ENCODE data around the gene TBC1D4. TPM values are rescaled to one million over a fixed set of nuclear protein-coding genes. Genes with fewer than 3 reads are reported as not detected.
"Not testable (repeated sequence)": the region's sequence is repeated elsewhere in the genome, so short reads cannot be mapped to it uniquely, and the experiment has no call there.

TBC1D4 gene
- total and polyA plus RNA-seq, 10 of the 15 experiments (the other 5 are each of a cell fraction or from before 2014, with no cell fraction given): 11.0 to 38.6 (median 25.5) TPM

DNA sequence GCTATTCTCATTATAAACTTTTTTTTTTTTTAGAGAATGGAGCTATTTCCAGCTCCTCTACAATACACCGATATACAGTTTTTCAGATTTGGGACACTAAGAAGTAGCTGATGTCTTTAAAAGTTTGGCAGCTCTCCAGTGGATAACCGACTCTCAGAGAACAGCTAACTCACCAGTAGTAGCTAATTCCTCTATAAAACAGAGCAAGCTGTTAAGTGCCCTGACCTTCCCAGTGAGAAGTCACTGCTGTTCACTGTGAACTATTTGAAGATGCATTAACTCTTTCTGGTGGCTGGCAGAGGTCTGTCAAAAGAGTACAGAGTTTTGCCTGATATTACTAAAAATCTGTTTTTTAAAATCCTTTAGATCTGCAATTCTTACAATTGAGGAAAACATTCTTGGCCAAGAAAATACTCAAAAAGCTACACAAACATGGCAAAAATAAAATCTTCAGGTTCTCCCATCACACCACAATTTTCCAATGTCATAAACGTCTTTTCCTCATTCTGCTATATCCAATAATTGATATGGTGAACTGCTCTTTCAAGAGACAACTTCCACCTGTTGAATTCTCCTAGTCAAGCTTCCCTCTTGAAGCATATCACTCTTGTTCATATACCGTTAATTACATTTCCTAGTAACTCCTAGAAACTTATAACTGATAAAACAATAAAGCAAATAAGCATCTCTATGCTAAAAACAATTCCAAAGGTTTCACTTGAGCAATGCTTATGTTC lies 44.2 kb downstream of the TBC1D4 start:
- TF ChIP-seq RCOR1 (conservative IDR thresholded peaks at IDR 0.05; ENCODE audit: low read depth, low read length): no peak
- no peak for TF ChIP-seq ZNF217 (IDR thresholded peaks at IDR 0.05)
- TF ChIP-seq, protein P1, sequence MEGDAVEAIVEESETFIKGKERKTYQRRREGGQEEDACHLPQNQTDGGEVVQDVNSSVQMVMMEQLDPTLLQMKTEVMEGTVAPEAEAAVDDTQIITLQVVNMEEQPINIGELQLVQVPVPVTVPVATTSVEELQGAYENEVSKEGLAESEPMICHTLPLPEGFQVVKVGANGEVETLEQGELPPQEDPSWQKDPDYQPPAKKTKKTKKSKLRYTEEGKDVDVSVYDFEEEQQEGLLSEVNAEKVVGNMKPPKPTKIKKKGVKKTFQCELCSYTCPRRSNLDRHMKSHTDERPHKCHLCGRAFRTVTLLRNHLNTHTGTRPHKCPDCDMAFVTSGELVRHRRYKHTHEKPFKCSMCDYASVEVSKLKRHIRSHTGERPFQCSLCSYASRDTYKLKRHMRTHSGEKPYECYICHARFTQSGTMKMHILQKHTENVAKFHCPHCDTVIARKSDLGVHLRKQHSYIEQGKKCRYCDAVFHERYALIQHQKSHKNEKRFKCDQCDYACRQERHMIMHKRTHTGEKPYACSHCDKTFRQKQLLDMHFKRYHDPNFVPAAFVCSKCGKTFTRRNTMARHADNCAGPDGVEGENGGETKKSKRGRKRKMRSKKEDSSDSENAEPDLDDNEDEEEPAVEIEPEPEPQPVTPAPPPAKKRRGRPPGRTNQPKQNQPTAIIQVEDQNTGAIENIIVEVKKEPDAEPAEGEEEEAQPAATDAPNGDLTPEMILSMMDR (IDR thresholded peaks at IDR 0.05 in 2 of 3, conservative IDR thresholded peaks at IDR 0.05 in 1 of 3; ENCODE audit: control insufficient read depth in 2 of 3, extremely low read depth in 1 of 3, insufficient read depth in 1 of 3, low read depth in 3 of 3, low read length in 3 of 3): no peak
- in situ Hi-C loops (cut with MboI) (no loop called here), intact Hi-C loops (cut with micrococcal nuclease; ENCODE audit: unreplicated experiment) (no loop called here)
- no peak overlapping the region for H3K27ac ChIP-seq (ENCODE audit: control insufficient read depth, insufficient read depth)
- no peak overlapping the region for H3K4me2 ChIP-seq (ENCODE audit: control insufficient read depth, insufficient read depth)
- no peaks in the 10 kb centered on the region for H3K36me3 ChIP-seq (ENCODE audit: control insufficient read depth in 2 of 2, insufficient read depth in 2 of 2, low read length in 1 of 2)
- no peak for FAIRE-seq
- peaks cover 5% of the 10 kb centered on the region for H3K9me3 ChIP-seq (replicated peaks; ENCODE audit: control insufficient read depth, insufficient read depth, low read length)
- no peaks in the 10 kb centered on the region for H4K20me1 ChIP-seq (ENCODE audit: control insufficient read depth, insufficient read depth)
- WGBS (ENCODE audit: insufficient coverage, insufficient replicate concordance, low lambda C conversion rate, missing lambda C conversion rate): 51% methylated on average over 4 of the region's 4 CpGs
- peaks cover 4% of the 10 kb centered on the region for H3K79me2 ChIP-seq (ENCODE audit: control insufficient read depth, insufficient read depth, low read length)
- no peak overlapping the region for H3K9ac ChIP-seq (ENCODE audit: control insufficient read depth, insufficient read depth, low read length)
- no peak overlapping the region for H3K4me3 ChIP-seq
- H3K4me1 ChIP-seq (ENCODE audit: control insufficient read depth, insufficient read depth, low read length): no peaks in the 10 kb centered on the region
- CTCF ChIA-PET: interaction anchor here (1.1 to 1.7 kb wide), 2 partner anchors 19 to 66 kb away, joined by 3 to 8 read pairs; no protein-coding TSS in a partner anchor
- no peaks in the 10 kb centered on the region for H3K27me3 ChIP-seq (replicated peaks in 1 of 2; ENCODE audit: control insufficient read depth in 2 of 2, insufficient read depth in 2 of 2, low read length in 1 of 2)
- RAD21 ChIA-PET (ENCODE audit: unreplicated experiment): interaction anchor here (0.9 to 1.6 kb wide), 4 partner anchors 8 to 66 kb away, joined by 3 to 4 read pairs (median 3); no protein-coding TSS in a partner anchor
- no peak for DNase-seq (ENCODE audit: low read depth, low spot score)
- POLR2A ChIA-PET: no interaction called here
- no TSS peak for BruUV-seq (replicated peaks)
- no peak overlapping the region for H2AFZ ChIP-seq (ENCODE audit: control insufficient read depth, low read depth, low read length)
- no peak for ATAC-seq
- SMC1A ChIA-PET (ENCODE audit: uncharacterized antibody, unreplicated experiment): interaction anchor here (1.0 to 3.4 kb wide), 6 partner anchors 7 to 42 kb away, joined by 3 to 16 read pairs (median 4); no protein-coding TSS in a partner anchor

DNA sequence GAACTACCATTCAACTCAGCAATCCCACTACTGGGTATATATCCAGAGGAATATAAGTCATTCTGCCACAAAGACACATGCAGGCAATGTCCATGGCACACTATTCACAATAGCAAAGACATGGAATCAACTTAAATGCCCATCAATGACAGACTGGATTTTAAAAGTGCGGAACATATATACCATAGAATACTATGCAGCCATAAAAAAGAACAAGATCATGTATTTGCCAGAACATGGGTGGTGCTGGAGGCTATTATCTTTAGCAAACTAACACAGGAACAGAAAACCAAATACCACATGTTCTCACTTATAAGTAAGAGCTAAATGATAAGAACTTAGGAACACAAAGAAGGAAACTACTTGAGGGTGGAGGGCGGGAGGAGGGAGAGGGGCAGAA lies 47.8 kb downstream of the TBC1D4 start:
- ATAC-seq; CTCF ChIA-PET; H3K4me1 ChIP-seq (ENCODE audit: control insufficient read depth, insufficient read depth, low read length); DNase-seq (ENCODE audit: low read depth, low spot score); H3K9me3 ChIP-seq (replicated peaks; ENCODE audit: control insufficient read depth, insufficient read depth, low read length); intact Hi-C loops (cut with micrococcal nuclease; ENCODE audit: unreplicated experiment); H3K27me3 ChIP-seq (replicated peaks in 1 of 2; ENCODE audit: control insufficient read depth in 2 of 2, insufficient read depth in 2 of 2, low read length in 1 of 2); H3K4me3 ChIP-seq; H3K79me2 ChIP-seq (ENCODE audit: control insufficient read depth, insufficient read depth, low read length); RAD21 ChIA-PET (ENCODE audit: unreplicated experiment); H4K20me1 ChIP-seq (ENCODE audit: control insufficient read depth, insufficient read depth); H2AFZ ChIP-seq (ENCODE audit: control insufficient read depth, low read depth, low read length); BruUV-seq (replicated peaks); H3K9ac ChIP-seq (ENCODE audit: control insufficient read depth, insufficient read depth, low read length); FAIRE-seq; in situ Hi-C loops (cut with MboI); H3K27ac ChIP-seq (ENCODE audit: control insufficient read depth, insufficient read depth); H3K4me2 ChIP-seq (ENCODE audit: control insufficient read depth, insufficient read depth); H3K36me3 ChIP-seq (ENCODE audit: control insufficient read depth in 2 of 2, insufficient read depth in 2 of 2, low read length in 1 of 2): not testable (repeated sequence)
- SMC1A ChIA-PET (ENCODE audit: uncharacterized antibody, unreplicated experiment): interaction anchor here (0.9 to 1.2 kb wide), 4 partner anchors 10 to 123 kb away, joined by 3 read pairs; no protein-coding TSS in a partner anchor
- WGBS (ENCODE audit: insufficient coverage, insufficient replicate concordance, low lambda C conversion rate, missing lambda C conversion rate): 91% methylated on average over 2 of the region's 2 CpGs
- POLR2A ChIA-PET: interaction anchor here (0.6 kb wide), 1 partner anchor 38 kb away, joined by 3 read pairs; no protein-coding TSS in a partner anchor

All from GM12878 (cell line).